GM12878 (cell line): ENCODE data around the gene VSIG10. TPM values are rescaled to one million over a fixed set of nuclear protein-coding genes. Genes with fewer than 3 reads are reported as not detected.

ENCODE experiments used
- ATAC-seq: fragments of 200-7000 bp; cut with Tn5 transposase; 3 replicates; pipeline ENCODE4 v1.9.1; 2020; ENCODE audit warnings: mild to moderate bottlenecking, moderate library complexity
- BruUV-seq: library from RNA; stranded (reverse); fragments of 400-500 nt; replicated peaks from 2 replicates; lab custom pipeline; 2021; lab: Mats Ljungman, UMichigan
- CTCF ChIA-PET: fragments of 300-600 bp; sonication (Branson Sonifier 250); formaldehyde crosslinking; extraction: SDS; loops from one replicate; lab custom pipeline; 2021; ENCODE audit warnings: inconsistent platforms; lab: Yijun Ruan, JAX
- POLR2A ChIA-PET: fragments of 350-600 bp; formaldehyde crosslinking; extraction: SDS; loops from one replicate; lab custom pipeline; 2021; ENCODE audit warnings: inconsistent platforms; lab: Charles Lee
- RAD21 ChIA-PET: fragments of 300-600 bp; sonication (Branson Sonifier 250); formaldehyde crosslinking; loops from one replicate; lab custom pipeline; 2023; ENCODE audit warnings: antibody characterized with exemption; ENCODE audit not compliant: unreplicated experiment; lab: Charles Lee
- SMC1A ChIA-PET: fragments of 300-600 bp; sonication (Branson Sonifier 250); formaldehyde crosslinking; loops from one replicate; lab custom pipeline; 2023; ENCODE audit not compliant: unreplicated experiment, uncharacterized antibody; lab: Charles Lee
- DNase-seq: peaks from one replicate; pipeline ENCODE4 v3.0.0-alpha.2; 2011; ENCODE audit warnings: low read depth, low spot score
- FAIRE-seq: peaks from 3 replicates; lab custom pipeline; 2011; peaks lifted over from hg19 to GRCh38; lab: Jason Lieb, UNC
- H2AFZ ChIP-seq: 2 replicates; pipeline ENCODE4 v1.6.0; 2011; ENCODE audit warnings: low read depth, low read length, control low read depth; ENCODE audit not compliant: control insufficient read depth
- H3K27ac ChIP-seq: 2 replicates; pipeline ENCODE4 v1.5.1; 2011; ENCODE audit warnings: control low read depth; ENCODE audit not compliant: control insufficient read depth, insufficient read depth
- H3K27me3 ChIP-seq, 2 experiments: replicated peaks in 1 of 2; 2 replicates each; pipeline versions ENCODE4 v1.6.0 to v1.6.1; 2011; ENCODE audit warnings: low read length in 1 of 2; ENCODE audit not compliant: control insufficient read depth in 2 of 2, insufficient read depth in 2 of 2
- H3K36me3 ChIP-seq, 2 experiments: 2 replicates each; pipeline ENCODE4 v1.5.1; 2011; ENCODE audit warnings: low read length in 1 of 2; ENCODE audit not compliant: control insufficient read depth in 2 of 2, insufficient read depth in 2 of 2
- H3K4me1 ChIP-seq: 2 replicates; pipeline ENCODE4 v1.6.1; 2011; ENCODE audit warnings: mild to moderate bottlenecking, low read length, moderate library complexity, mixed read lengths; ENCODE audit not compliant: control insufficient read depth, insufficient read depth
- H3K4me2 ChIP-seq: 2 replicates; pipeline ENCODE4 v1.6.0; 2011; ENCODE audit warnings: control low read depth; ENCODE audit not compliant: control insufficient read depth, insufficient read depth
- H3K4me3 ChIP-seq: fragments of 200-600 bp; sonication (generic); 2 replicates; pipeline ENCODE4 v1.5.1; 2016
- H3K79me2 ChIP-seq: 2 replicates; pipeline ENCODE4 v1.6.0; 2011; ENCODE audit warnings: low read length; ENCODE audit not compliant: control insufficient read depth, insufficient read depth
- H3K9ac ChIP-seq: 2 replicates; pipeline ENCODE4 v1.8.0; 2011; ENCODE audit warnings: low read length, control low read depth, mixed read lengths; ENCODE audit not compliant: control insufficient read depth, insufficient read depth
- H3K9me3 ChIP-seq: replicated peaks from 3 replicates; pipeline ENCODE4 v1.5.1; 2011; ENCODE audit warnings: mild to moderate bottlenecking, low read length; ENCODE audit not compliant: control insufficient read depth, insufficient read depth
- H4K20me1 ChIP-seq: 2 replicates; pipeline ENCODE4 v1.6.0; 2011; ENCODE audit not compliant: control insufficient read depth, insufficient read depth
- CBX5 ChIP-seq: sonication (generic); IDR thresholded peaks from 2 replicates; pipeline ENCODE4 v1.6.1; 2016; ENCODE audit warnings: low read depth, moderate library complexity, mild to moderate bottlenecking, inconsistent platforms
- CREB1 ChIP-seq: IDR thresholded peaks from 2 replicates; pipeline ENCODE4 v1.6.1; 2012; ENCODE audit warnings: low read depth, mild to moderate bottlenecking, inconsistent platforms
- CREM ChIP-seq: IDR thresholded peaks from 2 replicates; pipeline ENCODE4 v1.6.1; 2014; ENCODE audit warnings: antibody characterized with exemption, low read depth
- EGR1 ChIP-seq, 2 experiments: IDR thresholded peaks; 1 replicate in 1 of 2; 2 replicates in 1 of 2; pipeline ENCODE4 v1.6.1; 2011 to 2012; ENCODE audit warnings: low read depth in 2 of 2, low read length in 2 of 2, borderline replicate concordance in 1 of 2, mild to moderate bottlenecking in 1 of 2, moderate library complexity in 1 of 2
- FOXM1 ChIP-seq: IDR thresholded peaks from 2 replicates; pipeline ENCODE4 v1.6.1; 2012; ENCODE audit warnings: low read depth, mild to moderate bottlenecking, inconsistent platforms, low read length, moderate library complexity
- HDGF ChIP-seq: fragments of 450-650 bp; IDR thresholded peaks from 2 replicates; pipeline ENCODE4 v1.6.1; 2016; ENCODE audit warnings: antibody characterized with exemption
- IRF4 ChIP-seq: IDR thresholded peaks from 2 replicates; pipeline ENCODE4 v1.6.1; 2011; ENCODE audit warnings: low read depth, low read length
- NBN ChIP-seq: fragments of 450-650 bp; IDR thresholded peaks from 2 replicates; pipeline ENCODE4 v1.6.1; 2016
- NR2C1 ChIP-seq: fragments of 450-650 bp; IDR thresholded peaks from 2 replicates; pipeline ENCODE4 v1.6.1; 2017; ENCODE audit warnings: antibody characterized with exemption, mild to moderate bottlenecking, moderate library complexity
- NR2F1 ChIP-seq: fragments of 450-650 bp; conservative IDR thresholded peaks from 2 replicates; pipeline ENCODE4 v1.6.1; 2017; ENCODE audit warnings: mild to moderate bottlenecking
- SIN3A ChIP-seq: IDR thresholded peaks from 2 replicates; pipeline ENCODE4 v1.6.1; 2012; ENCODE audit warnings: low read depth, low read length, improper control_type of control experiment
- TAF1 ChIP-seq: IDR thresholded peaks from 2 replicates; pipeline ENCODE4 v1.6.1; 2011; ENCODE audit warnings: mild to moderate bottlenecking, low read depth, low read length, borderline replicate concordance
- ZBED1 ChIP-seq: IDR thresholded peaks from 2 replicates; pipeline ENCODE4 v1.6.1; 2016; ENCODE audit warnings: borderline replicate concordance
- ZNF384 ChIP-seq: IDR thresholded peaks from 2 replicates; pipeline ENCODE4 v1.6.1; 2012; ENCODE audit warnings: low read depth, mild to moderate bottlenecking, low read length, improper control_type of control experiment, borderline replicate concordance
- WGBS: methylation state at CpG from one replicate; pipeline ENCODE4 v1.1.6; 2016; ENCODE audit warnings: low lambda C conversion rate; ENCODE audit not compliant: insufficient replicate concordance, insufficient coverage; ENCODE audit errors: missing lambda C conversion rate; 5-methylcytosine and 5-hydroxymethylcytosine counted together
- in situ Hi-C: fragments of 300-500 bp; cut with MboI; formaldehyde crosslinking; loops from 9 replicates; pipeline ENCODE4 v1.14.3; 2018; ENCODE audit warnings: mixed read lengths
- intact Hi-C: fragments of 100-400 bp; cut with micrococcal nuclease; formaldehyde crosslinking; loops from one replicate; pipeline ENCODE4 v1.14.2; 2022; ENCODE audit not compliant: unreplicated experiment
- polyA plus RNA-seq, 11 experiments: library from polyadenylated mRNA; depleted of rRNA in 4 of 11; unstranded in 6 of 11; stranded (reverse) in 5 of 11; fragments of >200 nt; fragmentation: Nextera tagmentation in 4 of 11; fragmentation: Illumina TruSeq in 1 of 11; extraction: Ambion mirVana in 4 of 11; extraction: Trizol in 1 of 11; gene quantifications; 1 replicate in 1 of 11; 2 replicates in 10 of 11; pipeline versions ENCODE4 v1.2.1 to v1.2.3, GENCODE V29; 2011 to 2016; ENCODE audit warnings: inconsistent platforms in 2 of 11, missing spikeins in 2 of 11, low read depth in 1 of 11
- total RNA-seq, 4 experiments: library from RNA; depleted of rRNA in 3 of 4; stranded (reverse); fragments of >200 nt in 3 of 4; fragmentation: Illumina TruSeq in 1 of 4; extraction: Trizol in 1 of 4; gene quantifications; 2 replicates each; pipeline versions ENCODE4 v1.2.1 to v1.2.3, GENCODE V29; 2013 to 2021
- TF ChIP-seq, protein P1 (sequence below): fragments of 450-650 bp; IDR thresholded peaks from 2 replicates; pipeline ENCODE4 v1.6.1; 2018; ENCODE audit warnings: borderline replicate concordance, mild to moderate bottlenecking; ENCODE audit not compliant: partially characterized antibody

The VSIG10 gene
- total and polyA plus RNA-seq, 10 of the 15 experiments (the other 5 are each of a cell fraction or from before 2014, with no cell fraction given), result 3.4 to 10.2 (median 5.8) TPM

DNA sequence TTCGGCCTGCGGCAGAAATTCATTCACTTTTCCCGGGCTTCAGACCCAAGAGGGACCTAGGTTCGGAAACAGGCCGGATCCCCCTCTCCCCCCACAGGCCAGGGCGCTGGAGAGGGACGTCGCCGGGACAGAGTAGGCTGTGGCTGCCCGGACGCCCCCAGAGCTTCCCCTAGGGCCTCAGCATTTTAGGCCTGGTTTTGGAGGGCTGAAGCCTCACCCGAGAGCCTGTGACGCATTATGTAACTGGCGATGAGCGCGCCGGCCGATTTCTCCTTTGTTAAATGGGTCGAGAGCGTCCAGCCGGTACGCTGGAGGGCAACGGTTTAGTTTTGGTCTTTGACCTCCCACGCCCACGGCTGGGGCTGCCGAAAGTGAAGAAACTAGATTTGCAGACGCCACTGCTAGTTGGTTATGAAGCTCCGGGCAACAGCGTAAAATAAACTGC, 32.8 kb upstream of the VSIG10 start:
- ChIA-PET POLR2A (interaction anchor here (0.5 to 2.0 kb wide), 7 partner anchors 15 to 239 kb away, joined by 3 to 7 read pairs (median 4); no protein-coding TSS in a partner anchor), CTCF (interaction anchor here (1.1 to 3.6 kb wide), 4 partner anchors 16 to 240 kb away, joined by 3 to 28 read pairs (median 16); partner anchors contain the start of gene SUDS3)
- Histone ChIP-seq H3K27me3 (no peaks in the 10 kb centered on the region), H3K9ac (peak overlapping the region; percentile 97), H2AFZ (peak overlapping the region; percentile 76), H3K4me1 (peaks cover 11% of the 10 kb centered on the region), H3K9me3 (no peaks in the 10 kb centered on the region; the same call in 2 of the 3 replicates), H3K79me2 (peaks cover 31% of the 10 kb centered on the region)
- DNase-seq, result no peak
- in situ Hi-C loops (loop anchor here (25.0 kb wide), 1 partner anchor 1526 kb away; the partner anchor contains the start of gene PRKAB1), intact Hi-C loops (loop anchor here (10.0 kb wide), 1 partner anchor 262 kb away; no protein-coding TSS in a partner anchor)
- peak; percentile 73 for ATAC-seq
- WGBS, result under 1% methylated on average over 29 of the region's 29 CpGs
- BruUV-seq, result no TSS peak
- TF ChIP-seq IRF4, result 0 out of 2 replicates have a peak, but pooled peaks have one; percentile 15
- TF ChIP-seq SIN3A, result peak; percentile 31; the same call in 1 of the 2 replicates
- no peak for TF ChIP-seq TAF1
- TF ChIP-seq CREM, result peak; percentile 57; the same call in 1 of the 2 replicates
- TF ChIP-seq CBX5, result no peak
- peak; percentile 48; the same call in 1 of the 2 replicates for TF ChIP-seq NR2C1
- 0 out of 2 replicates have a peak, but pooled peaks have one; percentile 12 for TF ChIP-seq NBN
- peak; percentile 57 for TF ChIP-seq CREB1
- no peak for TF ChIP-seq ZNF384
- TF ChIP-seq, protein P1, sequence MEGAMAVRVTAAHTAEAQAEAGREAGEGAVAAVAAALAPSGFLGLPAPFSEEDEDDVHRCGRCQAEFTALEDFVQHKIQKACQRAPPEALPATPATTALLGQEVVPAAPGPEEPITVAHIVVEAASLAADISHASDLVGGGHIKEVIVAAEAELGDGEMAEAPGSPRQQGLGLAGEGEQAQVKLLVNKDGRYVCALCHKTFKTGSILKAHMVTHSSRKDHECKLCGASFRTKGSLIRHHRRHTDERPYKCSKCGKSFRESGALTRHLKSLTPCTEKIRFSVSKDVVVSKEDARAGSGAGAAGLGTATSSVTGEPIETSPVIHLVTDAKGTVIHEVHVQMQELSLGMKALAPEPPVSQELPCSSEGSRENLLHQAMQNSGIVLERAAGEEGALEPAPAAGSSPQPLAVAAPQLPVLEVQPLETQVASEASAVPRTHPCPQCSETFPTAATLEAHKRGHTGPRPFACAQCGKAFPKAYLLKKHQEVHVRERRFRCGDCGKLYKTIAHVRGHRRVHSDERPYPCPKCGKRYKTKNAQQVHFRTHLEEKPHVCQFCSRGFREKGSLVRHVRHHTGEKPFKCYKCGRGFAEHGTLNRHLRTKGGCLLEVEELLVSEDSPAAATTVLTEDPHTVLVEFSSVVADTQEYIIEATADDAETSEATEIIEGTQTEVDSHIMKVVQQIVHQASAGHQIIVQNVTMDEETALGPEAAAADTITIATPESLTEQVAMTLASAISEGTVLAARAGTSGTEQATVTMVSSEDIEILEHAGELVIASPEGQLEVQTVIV, result no peak
- peak; percentile 94 for TF ChIP-seq NR2F1
- no peak for TF ChIP-seq ZBED1
- TF ChIP-seq EGR1 (IDR thresholded peaks at IDR 0.05; ENCODE audit: borderline replicate concordance in 1 of 2, low read depth in 2 of 2, low read length in 2 of 2), result peak in 1 of 2 experiments; percentile 61; a peak in 1 of 3 replicates
- no peak for TF ChIP-seq HDGF
- TF ChIP-seq FOXM1, result no peak
- TF ChIP-seq, all 136 proteins: peak for 8
- SMC1A ChIA-PET, result interaction anchor here (0.8 to 3.0 kb wide), 6 partner anchors 17 to 240 kb away, joined by 3 to 15 read pairs (median 4); partner anchors contain the start of gene SUDS3
- peak overlapping the region; percentile 86 for H3K4me3 ChIP-seq
- H3K4me2 ChIP-seq, result peak overlapping the region; percentile 75
- H4K20me1 ChIP-seq, result no peaks in the 10 kb centered on the region
- peak; percentile 91 for FAIRE-seq
- H3K36me3 ChIP-seq, result peaks cover 5 to 20% of the 10 kb centered on the region in 2 experiments
- RAD21 ChIA-PET, result interaction anchor here (1.0 to 3.8 kb wide), 8 partner anchors 16 to 280 kb away, joined by 3 to 32 read pairs (median 4); partner anchors contain the start of gene SUDS3
- H3K27ac ChIP-seq, result peak overlapping the region; percentile 86
